GM21447 (cell line): Measurements from ENCODE around the gene HAPLN1.
"Not testable (repeated sequence)": the region's sequence is repeated elsewhere in the genome, so short reads cannot be mapped to it uniquely, and the experiment has no call there.

Experiments
- ATAC-seq: cut with Tn5 transposase; IDR thresholded peaks from one replicate; pipeline ENCODE4 v1.9.1; 2021; ENCODE audit not compliant: unreplicated experiment

Gene HAPLN1

GRCh38 chr5:83720836-83721537, at the start of gene HAPLN1:
TSS of gene HAPLN1 (minus strand) at chr5:83720855. CDS start at chr5:83673523, 47,332 bp downstream.
- no peak for ATAC-seq

GRCh38 chr5:83767409-83767992, 46.8 kb upstream of the HAPLN1 start:
- no peak for ATAC-seq

GRCh38 chr5:83764101-83764500, 43.4 kb upstream of the HAPLN1 start:
- ATAC-seq: no peak

GRCh38 chr5:83760579-83760978, 39.9 kb upstream of the HAPLN1 start:
- no peak for ATAC-seq

GRCh38 chr5:83752700-83753099, 32.0 kb upstream of the HAPLN1 start:
- no peak for ATAC-seq

- ATAC-seq: no peak
These were observed 30.5 kb upstream of the HAPLN1 start for GRCh38 chr5:83751201-83751600.

GRCh38 chr5:83750749-83751148, 30.1 kb upstream of the HAPLN1 start:
- ATAC-seq: no peak

GRCh38 chr5:83745816-83746215, 25.2 kb upstream of the HAPLN1 start:
- ATAC-seq: no peak

GRCh38 chr5:83744821-83745220, 24.2 kb upstream of the HAPLN1 start:
- no peak for ATAC-seq

- ATAC-seq: no peak
These were observed 21.4 kb upstream of the HAPLN1 start for GRCh38 chr5:83742089-83742488.

GRCh38 chr5:83741571-83741970, 20.9 kb upstream of the HAPLN1 start:
- no peak for ATAC-seq

GRCh38 chr5:83740741-83741140, 20.1 kb upstream of the HAPLN1 start:
- ATAC-seq: peak; percentile 74

GRCh38 chr5:83736169-83736568, 15.5 kb upstream of the HAPLN1 start:
- not testable (repeated sequence) for ATAC-seq

GRCh38 chr5:83735058-83735457, 14.4 kb upstream of the HAPLN1 start:
- not testable (repeated sequence) for ATAC-seq

GRCh38 chr5:83731638-83732037, 11.0 kb upstream of the HAPLN1 start:
- no peak for ATAC-seq

GRCh38 chr5:83729362-83729761, 8.7 kb upstream of the HAPLN1 start:
- no peak for ATAC-seq

GRCh38 chr5:83726912-83727311, 6.3 kb upstream of the HAPLN1 start:
- no peak for ATAC-seq

GRCh38 chr5:83724935-83725334, 4.3 kb upstream of the HAPLN1 start:
- no peak for ATAC-seq

- ATAC-seq: no peak
These were observed 3.3 kb upstream of the HAPLN1 start for GRCh38 chr5:83724001-83724400.

- no peak for ATAC-seq
These were observed 2.4 kb upstream of the HAPLN1 start for GRCh38 chr5:83723031-83723430.

GRCh38 chr5:83721953-83722901, 1.6 kb upstream of the HAPLN1 start:
- peak; percentile 60 for ATAC-seq
